ENCODE data around the gene TNFSF12.

TNFSF12 gene, protein sequence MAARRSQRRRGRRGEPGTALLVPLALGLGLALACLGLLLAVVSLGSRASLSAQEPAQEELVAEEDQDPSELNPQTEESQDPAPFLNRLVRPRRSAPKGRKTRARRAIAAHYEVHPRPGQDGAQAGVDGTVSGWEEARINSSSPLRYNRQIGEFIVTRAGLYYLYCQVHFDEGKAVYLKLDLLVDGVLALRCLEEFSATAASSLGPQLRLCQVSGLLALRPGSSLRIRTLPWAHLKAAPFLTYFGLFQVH

DNA sequence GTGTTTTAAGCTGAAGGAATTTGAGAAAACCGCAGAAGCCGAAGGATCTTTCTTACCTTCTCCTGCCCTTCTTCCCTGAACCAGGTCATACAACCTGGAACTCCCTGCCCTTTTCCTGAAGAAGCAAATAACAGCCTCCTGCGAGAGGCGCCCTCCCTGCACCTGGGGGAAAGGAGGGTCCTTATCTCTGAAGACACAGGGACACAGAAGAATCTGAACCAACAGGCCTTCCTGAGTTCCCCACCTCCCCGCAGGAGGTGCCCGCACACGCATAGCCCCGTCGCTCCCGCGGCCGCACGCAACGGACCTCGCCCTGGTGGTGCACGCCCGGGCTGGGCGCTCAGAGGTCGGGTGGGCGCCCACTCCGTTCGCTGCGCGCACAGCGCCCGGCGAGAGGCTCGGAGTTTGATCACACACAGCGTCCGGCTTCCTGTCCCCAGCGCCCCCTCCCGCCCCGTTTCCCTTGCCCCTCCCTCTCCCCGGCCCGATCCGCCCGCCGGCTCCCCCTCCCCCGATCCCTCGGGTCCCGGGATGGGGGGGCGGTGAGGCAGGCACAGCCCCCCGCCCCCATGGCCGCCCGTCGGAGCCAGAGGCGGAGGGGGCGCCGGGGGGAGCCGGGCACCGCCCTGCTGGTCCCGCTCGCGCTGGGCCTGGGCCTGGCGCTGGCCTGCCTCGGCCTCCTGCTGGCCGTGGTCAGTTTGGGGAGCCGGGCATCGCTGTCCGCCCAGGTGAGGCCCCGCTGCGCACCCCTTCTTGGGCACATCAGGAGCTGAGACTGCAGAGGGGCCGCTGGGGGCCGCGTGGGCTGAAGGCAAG lies at the start of gene TNFSF12:
TNFSF12 (plus strand) TSS at position 474 of the 816 bp plus-strand sequence; CDS start at position 570, 96 bp downstream.
- DNase-seq (ENCODE audit: low spot score) = peak; percentile 60

DNA sequence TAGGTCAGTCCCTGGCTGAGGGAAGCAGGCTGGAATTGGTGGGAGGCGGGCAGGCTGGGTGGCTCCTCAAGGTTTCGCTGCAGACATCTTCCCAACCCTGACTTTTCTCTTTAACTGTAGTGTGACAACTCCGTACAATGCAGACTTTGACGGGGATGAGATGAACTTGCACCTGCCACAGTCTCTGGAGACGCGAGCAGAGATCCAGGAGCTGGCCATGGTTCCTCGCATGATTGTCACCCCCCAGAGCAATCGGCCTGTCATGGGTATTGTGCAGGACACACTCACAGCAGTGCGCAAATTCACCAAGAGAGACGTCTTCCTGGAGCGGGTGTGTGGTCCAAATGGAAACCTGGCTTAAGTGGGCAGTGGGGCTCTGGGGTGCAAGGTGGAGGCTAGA lies 49.7 kb upstream of the TNFSF12 start:
- DNase-seq (ENCODE audit: low spot score) = no peak

DNA sequence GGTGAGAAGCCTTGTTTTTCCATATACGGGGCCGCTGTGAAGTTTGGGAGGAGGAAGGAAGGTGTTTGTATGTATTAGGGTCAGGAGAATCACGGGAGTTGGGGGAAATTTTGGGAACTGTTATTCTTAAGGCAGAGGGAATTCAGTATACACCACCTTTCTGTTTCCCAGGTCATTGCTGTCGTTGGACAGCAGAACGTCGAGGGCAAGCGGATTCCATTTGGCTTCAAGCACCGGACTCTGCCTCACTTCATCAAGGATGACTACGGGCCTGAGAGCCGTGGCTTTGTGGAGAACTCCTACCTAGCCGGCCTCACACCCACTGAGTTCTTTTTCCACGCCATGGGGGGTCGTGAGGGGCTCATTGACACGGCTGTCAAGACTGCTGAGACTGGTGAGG lies 47.1 kb upstream of the TNFSF12 start:
- no peak for DNase-seq (ENCODE audit: low spot score)

DNA sequence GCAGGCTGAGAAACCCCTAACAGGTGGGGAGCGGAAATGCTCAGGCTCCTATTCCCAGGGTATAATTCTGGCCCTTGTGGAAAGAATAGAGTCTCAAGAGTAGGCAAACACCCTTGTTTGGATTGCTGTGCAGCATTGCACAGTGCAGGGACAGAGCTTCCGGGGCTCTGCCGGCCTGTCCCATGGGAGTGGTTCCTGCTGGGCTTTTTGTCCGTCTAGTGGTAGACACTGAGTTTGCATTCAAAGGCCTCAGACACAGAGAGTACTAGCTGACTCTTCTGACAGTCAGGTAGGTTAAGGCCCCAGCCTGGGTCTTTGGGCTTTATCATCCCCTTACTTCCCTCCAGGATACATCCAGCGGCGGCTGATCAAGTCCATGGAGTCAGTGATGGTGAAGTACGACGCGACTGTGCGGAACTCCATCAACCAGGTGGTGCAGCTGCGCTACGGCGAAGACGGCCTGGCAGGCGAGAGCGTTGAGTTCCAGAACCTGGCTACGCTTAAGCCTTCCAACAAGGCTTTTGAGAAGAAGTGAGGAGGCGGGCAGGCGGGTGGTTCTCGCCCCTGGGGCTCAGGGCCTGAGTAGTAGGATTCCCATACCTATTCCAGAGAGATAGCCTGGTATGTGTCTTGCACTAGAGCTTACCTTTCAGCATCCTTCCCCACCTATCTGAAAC lies 46.5 kb upstream of the TNFSF12 start:
- DNase-seq (ENCODE audit: low spot score) = no peak

DNA sequence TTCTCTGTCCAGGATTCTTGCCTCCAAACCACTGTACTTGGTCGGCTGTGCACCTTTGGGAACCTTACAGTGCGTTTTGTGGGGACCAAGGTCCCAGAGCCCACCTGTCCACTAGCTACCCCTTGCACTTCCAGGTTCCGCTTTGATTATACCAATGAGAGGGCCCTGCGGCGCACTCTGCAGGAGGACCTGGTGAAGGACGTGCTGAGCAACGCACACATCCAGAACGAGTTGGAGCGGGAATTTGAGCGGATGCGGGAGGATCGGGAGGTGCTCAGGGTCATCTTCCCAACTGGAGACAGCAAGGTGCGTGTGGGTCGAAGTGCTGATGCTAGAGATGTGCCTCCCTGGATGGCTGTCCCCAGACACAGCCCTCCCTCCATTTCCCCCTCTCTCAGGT lies 45.9 kb upstream of the TNFSF12 start:
- no peak for DNase-seq (ENCODE audit: low spot score)

DNA sequence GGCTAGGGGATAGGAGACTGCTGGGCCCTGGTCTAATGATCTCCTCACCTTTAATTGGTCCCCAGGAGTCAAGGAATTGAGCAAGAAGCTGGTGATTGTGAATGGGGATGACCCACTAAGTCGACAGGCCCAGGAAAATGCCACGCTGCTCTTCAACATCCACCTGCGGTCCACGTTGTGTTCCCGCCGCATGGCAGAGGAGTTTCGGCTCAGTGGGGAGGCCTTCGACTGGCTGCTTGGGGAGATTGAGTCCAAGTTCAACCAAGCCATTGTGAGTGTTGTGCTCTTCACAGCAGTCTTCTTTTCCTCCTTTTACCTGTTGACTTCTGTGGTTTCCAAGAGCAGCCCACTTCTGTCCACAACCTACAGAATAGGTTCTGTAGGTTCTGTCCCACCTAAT lies 45.3 kb upstream of the TNFSF12 start:
- no peak for DNase-seq (ENCODE audit: low spot score)

DNA sequence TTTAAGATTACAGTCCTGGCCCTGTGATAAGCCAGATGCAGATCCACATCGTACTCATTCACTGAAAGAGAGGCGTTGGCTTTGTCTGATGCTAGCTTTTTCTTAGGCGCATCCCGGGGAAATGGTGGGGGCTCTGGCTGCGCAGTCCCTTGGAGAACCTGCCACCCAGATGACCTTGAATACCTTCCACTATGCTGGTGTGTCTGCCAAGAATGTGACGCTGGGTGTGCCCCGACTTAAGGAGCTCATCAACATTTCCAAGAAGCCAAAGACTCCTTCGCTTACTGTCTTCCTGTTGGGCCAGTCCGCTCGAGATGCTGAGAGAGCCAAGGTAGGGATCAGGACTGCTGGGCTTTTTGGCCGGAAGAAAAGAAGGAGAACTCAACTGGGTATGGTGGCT lies 40.7 kb upstream of the TNFSF12 start:
- DNase-seq (ENCODE audit: low spot score) = no peak

DNA sequence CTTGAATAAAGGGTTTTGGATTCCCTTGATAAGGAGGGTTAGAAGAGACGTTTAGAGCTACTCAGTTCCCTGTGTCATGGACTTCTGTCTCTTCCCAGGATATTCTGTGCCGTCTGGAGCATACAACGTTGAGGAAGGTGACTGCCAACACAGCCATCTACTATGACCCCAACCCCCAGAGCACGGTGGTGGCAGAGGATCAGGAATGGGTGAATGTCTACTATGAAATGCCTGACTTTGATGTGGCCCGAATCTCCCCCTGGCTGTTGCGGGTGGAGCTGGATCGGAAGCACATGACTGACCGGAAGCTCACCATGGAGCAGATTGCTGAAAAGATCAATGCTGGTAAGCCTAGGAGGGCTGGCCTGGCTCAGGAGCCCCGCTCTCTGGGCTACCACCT lies 40.0 kb upstream of the TNFSF12 start:
- DNase-seq (ENCODE audit: low spot score) = no peak

DNA sequence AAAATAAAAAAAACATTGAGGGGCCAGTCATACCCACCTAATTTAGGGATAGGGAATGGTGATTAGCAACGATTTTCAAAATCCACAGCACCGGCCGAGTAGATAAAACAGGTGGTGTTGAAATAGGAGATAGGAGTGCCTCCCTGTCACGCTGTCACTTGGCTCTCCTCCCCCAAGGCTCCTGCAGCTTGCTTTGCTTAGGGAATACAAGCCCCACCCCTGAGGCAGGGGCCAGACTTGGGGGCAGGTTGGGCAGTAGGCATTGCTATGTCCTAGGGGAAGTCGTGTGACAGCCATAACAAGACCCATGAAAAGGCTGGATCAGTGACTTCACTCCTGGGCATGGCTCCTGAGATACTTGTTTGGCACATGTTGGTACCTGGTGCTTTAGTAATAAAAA lies 38.9 kb upstream of the TNFSF12 start:
- DNase-seq (ENCODE audit: low spot score) = no peak

DNA sequence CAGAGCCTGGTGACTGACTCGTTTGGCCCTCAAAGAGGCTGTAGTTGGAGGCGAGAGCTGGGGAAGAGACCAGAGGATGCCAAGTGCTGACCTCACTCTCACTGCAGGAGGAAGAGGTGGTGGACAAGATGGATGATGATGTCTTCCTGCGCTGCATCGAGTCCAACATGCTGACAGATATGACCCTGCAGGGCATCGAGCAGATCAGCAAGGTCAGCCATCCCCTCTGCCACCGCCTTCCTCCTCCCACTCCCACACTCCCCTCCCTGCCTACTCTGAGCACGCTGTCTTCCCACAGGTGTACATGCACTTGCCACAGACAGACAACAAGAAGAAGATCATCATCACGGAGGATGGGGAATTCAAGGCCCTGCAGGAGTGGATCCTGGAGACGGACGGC lies 37.8 kb upstream of the TNFSF12 start:
- no peak for DNase-seq (ENCODE audit: low spot score)

DNA sequence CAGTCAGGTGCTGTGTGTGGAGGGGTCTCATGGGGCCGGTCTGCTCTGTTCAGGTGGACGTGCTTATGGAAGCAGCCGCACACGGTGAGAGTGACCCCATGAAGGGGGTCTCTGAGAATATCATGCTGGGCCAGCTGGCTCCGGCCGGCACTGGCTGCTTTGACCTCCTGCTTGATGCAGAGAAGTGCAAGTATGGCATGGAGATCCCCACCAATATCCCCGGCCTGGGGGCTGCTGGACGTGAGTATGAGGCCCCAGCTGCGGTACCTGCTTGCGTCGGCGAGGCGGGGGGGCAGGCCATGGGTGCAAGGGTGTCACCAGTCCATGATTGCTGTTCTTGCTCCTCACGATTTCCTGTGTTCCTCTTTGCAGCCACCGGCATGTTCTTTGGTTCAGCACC lies 36.8 kb upstream of the TNFSF12 start:
- DNase-seq (ENCODE audit: low spot score) = no peak

DNA sequence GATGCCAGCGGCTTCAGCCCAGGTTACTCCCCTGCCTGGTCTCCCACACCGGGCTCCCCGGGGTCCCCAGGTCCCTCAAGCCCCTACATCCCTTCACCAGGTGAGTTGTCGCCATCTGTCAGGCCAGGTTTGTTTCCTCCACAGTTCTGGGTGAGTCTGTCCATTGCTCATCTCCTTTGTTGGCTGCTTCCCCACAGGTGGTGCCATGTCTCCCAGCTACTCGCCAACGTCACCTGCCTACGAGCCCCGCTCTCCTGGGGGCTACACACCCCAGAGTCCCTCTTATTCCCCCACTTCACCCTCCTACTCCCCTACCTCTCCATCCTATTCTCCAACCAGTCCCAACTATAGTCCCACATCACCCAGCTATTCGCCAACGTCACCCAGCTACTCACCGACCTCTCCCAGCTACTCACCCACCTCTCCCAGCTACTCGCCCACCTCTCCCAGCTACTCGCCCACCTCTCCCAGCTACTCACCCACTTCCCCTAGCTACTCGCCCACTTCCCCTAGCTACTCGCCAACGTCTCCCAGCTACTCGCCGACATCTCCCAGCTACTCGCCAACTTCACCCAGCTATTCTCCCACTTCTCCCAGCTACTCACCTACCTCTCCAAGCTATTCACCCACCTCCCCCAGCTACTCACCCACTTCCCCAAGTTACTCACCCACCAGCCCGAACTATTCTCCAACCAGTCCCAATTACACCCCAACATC lies 35.9 kb upstream of the TNFSF12 start:
- DNase-seq (ENCODE audit: low spot score) = no peak

DNA sequence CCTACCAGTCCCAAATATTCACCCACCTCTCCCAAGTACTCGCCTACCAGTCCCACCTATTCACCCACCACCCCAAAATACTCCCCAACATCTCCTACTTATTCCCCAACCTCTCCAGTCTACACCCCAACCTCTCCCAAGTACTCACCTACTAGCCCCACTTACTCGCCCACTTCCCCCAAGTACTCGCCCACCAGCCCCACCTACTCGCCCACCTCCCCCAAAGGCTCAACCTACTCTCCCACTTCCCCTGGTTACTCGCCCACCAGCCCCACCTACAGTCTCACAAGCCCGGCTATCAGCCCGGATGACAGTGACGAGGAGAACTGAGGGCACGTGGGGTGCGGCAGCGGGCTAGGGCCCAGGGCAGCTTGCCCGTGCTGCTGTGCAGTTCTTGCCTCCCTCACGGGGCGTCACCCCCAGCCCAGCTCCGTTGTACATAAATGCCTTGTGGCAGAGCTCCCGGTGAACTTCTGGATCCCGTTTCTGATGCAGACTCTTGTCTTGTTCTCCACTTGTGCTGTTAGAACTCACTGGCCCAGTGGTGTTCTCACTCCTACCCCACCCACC lies 34.9 kb upstream of the TNFSF12 start:
- DNase-seq (ENCODE audit: low spot score) = no peak

DNA sequence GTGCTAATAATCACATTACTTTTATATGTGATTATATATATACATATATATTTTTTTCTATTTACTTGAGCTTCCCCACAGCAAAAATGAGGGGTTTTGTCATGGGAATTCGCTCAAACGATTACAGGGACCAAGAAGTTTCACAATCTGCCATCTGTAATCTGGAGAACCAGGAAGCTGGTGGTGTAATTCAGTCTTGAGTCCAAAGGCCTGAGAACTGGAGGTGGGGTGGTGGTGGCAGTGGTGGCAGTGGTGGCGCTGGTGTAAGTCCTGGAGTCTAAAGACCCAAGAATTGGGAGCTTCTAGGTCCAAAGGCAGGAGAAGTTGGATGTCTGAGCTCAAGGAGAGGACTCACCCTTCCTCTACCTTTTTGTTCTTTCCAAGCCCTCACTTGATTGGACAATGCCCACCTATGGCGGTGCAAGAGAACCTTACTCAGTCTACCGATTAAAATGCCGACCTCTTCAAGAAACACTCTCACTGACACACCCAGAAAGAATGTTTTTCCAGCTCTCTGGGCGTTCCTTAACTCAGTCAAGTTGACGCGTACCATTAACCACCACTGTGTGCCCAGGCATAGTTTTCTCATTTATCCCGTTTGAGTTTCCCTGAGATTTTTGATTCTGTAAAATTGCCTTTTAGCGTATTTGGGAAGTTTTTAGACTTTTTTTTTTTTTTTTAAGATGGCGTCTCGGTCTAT lies 32.8 kb upstream of the TNFSF12 start:
- DNase-seq (ENCODE audit: low spot score) = no peak

DNA sequence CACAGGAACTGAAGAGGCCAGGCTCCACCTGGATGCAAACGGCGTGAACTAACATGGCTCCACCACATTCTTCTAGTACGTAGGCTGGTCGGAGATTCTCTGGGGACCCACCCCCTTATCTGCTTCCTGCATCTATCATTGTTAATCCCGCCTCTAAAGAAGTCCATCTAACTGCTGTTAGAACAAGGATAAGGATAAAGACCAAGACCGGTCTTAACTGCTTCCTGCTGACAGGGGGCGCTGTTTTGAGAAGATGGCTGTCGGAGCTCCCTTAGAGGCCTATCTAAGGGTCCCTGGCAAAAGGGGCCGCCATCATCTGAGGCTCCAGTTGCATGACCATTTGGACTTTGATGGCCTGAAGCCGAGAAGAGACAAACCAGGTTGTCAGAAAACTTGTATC lies 25.8 kb upstream of the TNFSF12 start:
- peak; percentile 61 for DNase-seq (ENCODE audit: low spot score)

DNA sequence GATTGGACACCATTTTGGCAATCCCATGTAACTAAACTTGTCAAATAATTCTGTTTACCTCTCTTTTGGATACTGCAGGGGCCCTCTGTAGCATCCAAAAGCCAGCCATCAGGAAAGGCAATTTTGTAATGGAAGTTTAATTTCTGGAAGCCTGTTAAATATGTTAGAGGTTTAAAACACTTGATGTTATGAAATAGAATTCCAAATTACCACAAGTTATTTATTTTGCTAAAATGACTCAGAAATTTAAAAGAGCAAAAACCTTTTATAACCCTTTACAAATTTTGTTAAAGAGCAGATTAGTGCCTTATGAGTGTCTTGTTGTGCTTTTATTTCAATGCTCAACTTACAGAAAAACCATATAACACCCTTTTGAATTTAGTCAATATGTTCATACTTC lies 20.0 kb upstream of the TNFSF12 start:
- DNase-seq (ENCODE audit: low spot score) = no peak

DNA sequence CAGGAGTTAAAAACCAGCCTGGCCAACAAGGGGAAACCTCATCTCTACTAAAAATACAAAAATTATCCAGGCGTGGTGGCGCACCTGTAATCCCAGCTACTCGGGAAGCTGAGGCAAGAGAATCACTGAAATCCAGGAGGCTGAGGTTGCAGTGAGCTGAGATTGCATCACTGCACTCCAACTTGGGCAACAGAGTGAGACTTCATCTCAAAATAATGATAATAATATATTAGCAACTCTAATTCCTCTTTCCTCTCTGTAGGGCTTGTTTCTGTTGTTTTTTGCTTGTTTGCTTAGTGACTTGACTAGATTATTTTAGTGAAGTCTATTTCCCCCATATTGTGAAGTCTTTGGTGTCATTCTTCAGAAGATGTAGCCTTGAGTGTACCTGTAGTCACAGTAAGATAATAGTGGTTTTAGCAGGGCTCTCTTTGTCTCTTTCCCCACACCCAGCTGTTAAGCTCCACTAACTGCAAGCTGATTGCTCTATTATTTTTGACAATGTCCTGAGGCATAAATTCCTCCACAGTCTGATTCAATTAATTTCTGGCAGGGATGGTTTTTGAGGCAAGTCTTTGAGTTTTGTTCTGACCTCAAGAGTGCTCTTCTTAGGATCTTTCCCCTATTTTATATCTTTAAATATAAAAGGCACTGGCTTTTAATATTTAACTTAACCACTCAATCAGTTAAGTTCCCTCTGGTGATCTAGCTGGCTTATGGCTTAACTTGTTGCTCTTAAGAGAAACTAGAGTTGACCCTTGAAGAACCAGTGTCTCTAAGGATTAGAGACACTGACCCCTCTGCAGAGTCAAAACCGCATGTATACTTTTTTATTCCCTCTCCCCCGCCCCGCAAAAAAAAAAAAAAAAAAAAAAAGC lies 18.6 kb upstream of the TNFSF12 start:
- no peak for DNase-seq (ENCODE audit: low spot score)

DNA sequence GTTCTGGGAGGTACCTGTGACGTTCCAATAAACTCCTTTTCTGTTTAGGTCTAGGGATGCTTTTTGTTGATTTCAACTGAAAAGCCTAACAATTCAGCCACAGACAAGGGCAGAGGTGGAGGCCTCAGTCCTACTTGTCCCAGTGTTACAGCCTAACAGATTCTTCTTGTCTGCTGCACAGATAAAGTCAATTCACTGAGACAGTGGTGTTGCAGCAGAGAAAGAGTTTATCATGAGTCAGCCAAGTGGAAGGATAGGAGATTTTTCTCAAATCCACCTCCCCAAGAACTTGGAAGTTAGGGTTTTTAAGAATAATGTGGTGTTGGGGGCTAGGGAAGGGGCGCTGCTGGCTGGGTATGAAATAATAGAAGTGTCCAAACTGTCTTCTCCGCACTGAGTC lies 10.8 kb upstream of the TNFSF12 start:
- no peak for DNase-seq (ENCODE audit: low spot score)

DNA sequence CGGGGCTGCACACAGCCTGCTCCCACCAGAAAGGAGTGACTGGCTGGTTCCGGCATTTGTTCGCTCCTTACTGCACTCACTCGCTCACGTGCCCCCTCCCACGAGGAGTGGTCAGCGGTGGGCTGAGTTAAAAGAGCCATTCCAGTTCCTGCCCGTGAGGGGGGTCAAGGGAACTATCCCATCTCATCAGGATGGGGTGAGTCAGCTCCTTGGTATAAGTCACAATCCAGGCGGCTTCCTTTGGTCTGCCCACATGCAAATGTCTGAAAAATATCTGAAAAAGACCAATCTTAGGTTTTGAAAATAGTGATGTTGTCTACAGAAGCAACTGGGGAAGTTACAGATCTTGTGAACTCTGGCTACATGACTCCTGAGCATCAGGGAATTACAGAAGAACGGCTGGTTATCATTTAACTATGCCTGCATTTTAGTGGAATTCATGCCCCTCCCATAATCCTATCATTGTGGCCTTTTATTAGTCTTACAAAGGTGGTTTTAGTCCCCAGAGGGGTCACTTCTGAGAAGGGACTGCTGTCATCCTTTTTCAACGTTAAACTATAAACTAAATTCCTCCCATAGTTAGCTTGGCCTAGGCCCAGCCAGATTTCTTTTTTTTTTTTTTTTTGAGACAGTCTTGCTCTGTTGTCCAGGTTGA lies 9.8 kb upstream of the TNFSF12 start:
- no peak for DNase-seq (ENCODE audit: low spot score)

DNA sequence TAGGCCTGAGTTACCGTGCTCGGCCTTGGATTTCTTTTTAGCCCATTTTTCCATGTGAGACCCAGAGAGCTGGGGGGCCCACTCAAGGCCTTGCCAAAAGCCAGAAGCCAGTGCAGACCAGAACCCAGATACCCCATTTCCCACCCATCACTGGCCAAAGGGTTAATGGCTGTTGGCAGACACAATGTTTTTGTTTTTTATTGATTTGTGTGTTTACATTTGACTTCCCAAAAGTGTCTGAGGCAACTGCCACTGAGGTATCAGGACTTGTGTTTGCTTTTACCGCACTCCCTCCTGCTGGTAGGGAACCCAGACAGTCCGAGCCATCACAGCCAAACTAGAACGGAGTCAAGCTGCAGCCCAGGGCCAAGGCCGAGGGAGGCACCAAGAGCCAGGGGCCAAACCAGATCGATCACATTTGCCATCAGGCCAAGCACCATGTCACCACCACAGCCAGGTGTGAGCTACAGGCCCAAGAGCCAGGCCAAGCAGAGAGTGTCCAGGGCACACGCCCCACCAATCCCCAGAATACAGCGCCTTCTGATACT lies 7.7 kb upstream of the TNFSF12 start:
- DNase-seq (ENCODE audit: low spot score) = no peak
